T47D (cell line): ENCODE measurements around the gene GANC.
"Not testable (repeated sequence)": the region's sequence is repeated elsewhere in the genome, so short reads cannot be mapped to it uniquely, and the experiment has no call there.

ENCODE experiments used
- DNase-seq, 2 experiments: peaks; one replicate each; pipeline versions ENCODE4 v3.0.0 to v3.0.0-alpha.2; 2011 to 2012; ENCODE audit warnings: low read depth in 1 of 2, low spot score in 1 of 2
- JUND ChIP-seq: IDR thresholded peaks from 2 replicates; pipeline ENCODE4 v1.6.1; 2012; ENCODE audit warnings: low read depth
- in situ Hi-C: cut with HindIII; loops from 2 replicates; pipeline ENCODE4 v1.10.0; 2016; ENCODE audit warnings: low sequenced_read_pairs, low pct_unique_long_range_greater_than_20kb

The GANC gene, protein sequence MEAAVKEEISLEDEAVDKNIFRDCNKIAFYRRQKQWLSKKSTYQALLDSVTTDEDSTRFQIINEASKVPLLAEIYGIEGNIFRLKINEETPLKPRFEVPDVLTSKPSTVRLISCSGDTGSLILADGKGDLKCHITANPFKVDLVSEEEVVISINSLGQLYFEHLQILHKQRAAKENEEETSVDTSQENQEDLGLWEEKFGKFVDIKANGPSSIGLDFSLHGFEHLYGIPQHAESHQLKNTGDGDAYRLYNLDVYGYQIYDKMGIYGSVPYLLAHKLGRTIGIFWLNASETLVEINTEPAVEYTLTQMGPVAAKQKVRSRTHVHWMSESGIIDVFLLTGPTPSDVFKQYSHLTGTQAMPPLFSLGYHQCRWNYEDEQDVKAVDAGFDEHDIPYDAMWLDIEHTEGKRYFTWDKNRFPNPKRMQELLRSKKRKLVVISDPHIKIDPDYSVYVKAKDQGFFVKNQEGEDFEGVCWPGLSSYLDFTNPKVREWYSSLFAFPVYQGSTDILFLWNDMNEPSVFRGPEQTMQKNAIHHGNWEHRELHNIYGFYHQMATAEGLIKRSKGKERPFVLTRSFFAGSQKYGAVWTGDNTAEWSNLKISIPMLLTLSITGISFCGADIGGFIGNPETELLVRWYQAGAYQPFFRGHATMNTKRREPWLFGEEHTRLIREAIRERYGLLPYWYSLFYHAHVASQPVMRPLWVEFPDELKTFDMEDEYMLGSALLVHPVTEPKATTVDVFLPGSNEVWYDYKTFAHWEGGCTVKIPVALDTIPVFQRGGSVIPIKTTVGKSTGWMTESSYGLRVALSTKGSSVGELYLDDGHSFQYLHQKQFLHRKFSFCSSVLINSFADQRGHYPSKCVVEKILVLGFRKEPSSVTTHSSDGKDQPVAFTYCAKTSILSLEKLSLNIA (N-terminal part only)

GRCh38 chr15:42272939-42273899 is at the start of gene GANC, which contains the start of gene TMEM87A:
Gene GANC, plus strand, starts transcription at chr15:42273201. Its CDS starts 1,281 bp downstream, at chr15:42274482.
Gene TMEM87A, minus strand, starts transcription at chr15:42273433. Its CDS starts 35 bp downstream, at chr15:42273398.
- in situ Hi-C loops: no loop called here
- no peak for TF ChIP-seq JUND
- DNase-seq: peak; percentile 70 to 98

GRCh38 chr15:42226648-42227047 is 46.4 kb upstream of the GANC start:
- in situ Hi-C loops: no loop called here
- DNase-seq: no peak
- no peak for TF ChIP-seq JUND

DNA sequence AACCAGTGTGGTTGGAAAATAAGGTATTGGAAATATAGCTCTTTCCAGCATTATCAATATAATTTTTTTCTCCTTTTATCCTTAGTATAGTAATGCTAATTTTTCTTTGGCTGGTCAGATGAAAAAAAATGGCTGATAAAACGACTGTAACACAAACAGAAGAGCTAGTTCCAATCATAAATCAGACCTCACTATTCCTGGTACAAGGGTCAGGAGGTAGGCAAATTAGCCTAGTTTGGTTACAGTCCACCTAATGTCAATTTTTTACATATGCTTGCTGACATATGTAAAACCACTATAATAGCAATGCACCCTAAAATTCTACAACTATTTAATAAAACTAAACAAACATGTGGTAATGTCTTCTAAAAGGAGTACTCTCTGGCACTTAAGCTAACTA is 45.0 kb upstream of the GANC start:
- DNase-seq: no peak
- no peak for TF ChIP-seq JUND
- in situ Hi-C loops: no loop called here

- in situ Hi-C loops, DNase-seq: not testable (repeated sequence)
These were observed 44.0 kb upstream of the GANC start for GRCh38 chr15:42228981-42229380.

- in situ Hi-C loops: no loop called here
- no peak for TF ChIP-seq JUND
- no peak for DNase-seq
These were observed 41.9 kb upstream of the GANC start for GRCh38 chr15:42231088-42231487.

GRCh38 chr15:42232606-42233005 is 40.4 kb upstream of the GANC start:
- DNase-seq: no peak
- TF ChIP-seq JUND: no peak
- in situ Hi-C loops: no loop called here

- TF ChIP-seq JUND: no peak
- DNase-seq: no peak
- in situ Hi-C loops: no loop called here
These were observed 39.9 kb upstream of the GANC start for GRCh38 chr15:42233107-42233506.

DNA sequence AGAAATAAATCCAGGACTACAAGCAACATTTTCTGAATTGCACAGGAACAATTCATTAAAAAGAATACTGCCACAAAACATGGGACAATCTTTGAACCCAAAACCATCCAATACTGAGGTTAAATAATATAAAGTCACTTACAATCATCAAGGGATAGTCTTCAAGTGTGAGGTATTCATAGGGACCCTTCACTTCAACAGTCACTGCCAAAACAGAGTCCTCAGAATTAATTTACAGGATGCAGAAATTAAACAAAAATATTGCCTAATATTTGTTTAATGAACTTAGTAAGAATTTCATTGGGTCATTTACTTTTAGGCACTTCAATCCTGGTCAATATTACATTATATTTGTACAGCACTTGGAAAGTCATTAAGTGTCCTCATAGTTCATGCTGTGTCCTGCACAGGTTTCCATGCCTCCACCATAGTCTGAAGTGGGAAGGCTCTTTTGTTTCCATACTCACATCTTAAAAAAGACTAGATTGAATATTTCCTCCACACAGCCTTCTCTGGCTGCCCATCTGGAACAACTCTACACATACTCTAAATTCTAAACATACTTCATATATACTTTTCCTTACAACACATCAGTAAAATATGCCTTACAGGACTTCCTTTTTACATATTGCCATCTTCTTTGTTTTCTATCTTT is 33.3 kb upstream of the GANC start:
- in situ Hi-C loops: no loop called here
- TF ChIP-seq JUND: no peak
- DNase-seq: no peak

DNA sequence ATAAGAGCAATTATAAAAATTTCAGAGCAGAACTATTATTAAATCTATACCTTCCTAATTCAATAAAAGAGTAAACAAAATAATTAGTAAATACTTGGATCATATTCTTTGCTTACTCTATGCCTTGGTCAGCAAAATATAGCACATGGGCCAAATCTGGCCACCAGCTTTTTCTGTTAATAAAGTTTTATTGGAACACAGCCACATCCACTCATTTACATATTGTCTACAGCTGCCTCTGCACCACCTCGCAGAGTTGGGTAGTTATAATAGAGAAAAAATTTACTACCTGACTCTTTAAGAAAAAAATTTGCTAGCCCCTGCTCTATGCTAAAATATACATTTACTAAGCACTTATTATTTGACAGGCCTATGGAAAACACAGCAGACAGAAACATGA is 32.2 kb upstream of the GANC start:
- TF ChIP-seq JUND: no peak
- in situ Hi-C loops: no loop called here
- DNase-seq: no peak

- no peak for DNase-seq
- no peak for TF ChIP-seq JUND
- in situ Hi-C loops: no loop called here
These were observed 19.7 kb upstream of the GANC start for GRCh38 chr15:42253300-42253699.

- DNase-seq: no peak
- in situ Hi-C loops: no loop called here
- no peak for TF ChIP-seq JUND
These were observed 8.2 kb upstream of the GANC start for GRCh38 chr15:42264795-42265194.
